GM21528 (cell line): ENCODE data around the gene SPACA6.

Source experiments
- ATAC-seq: cut with Tn5 transposase; IDR thresholded peaks from one replicate; pipeline ENCODE4 v1.9.1; 2021; ENCODE audit warnings: mild to moderate bottlenecking, moderate library complexity; ENCODE audit not compliant: unreplicated experiment, low FRiP score

The SPACA6 gene

GRCh38 chr19:51688671-51689571, 4.2 kb upstream of the SPACA6 start:
- ATAC-seq = no peak

- ATAC-seq = no peak
Measured at GRCh38 chr19:51689751-51690453, 3.2 kb upstream of the SPACA6 start.

GRCh38 chr19:51690454-51691073, 2.6 kb upstream of the SPACA6 start:
- no peak for ATAC-seq

- no peak for ATAC-seq
Measured at GRCh38 chr19:51691074-51691583, 2.0 kb upstream of the SPACA6 start.

GRCh38 chr19:51691584-51692428, 1.3 kb upstream of the SPACA6 start:
- ATAC-seq = no peak

GRCh38 chr19:51692468-51692867, 662 bp upstream of the SPACA6 start:
- no peak for ATAC-seq

GRCh38 chr19:51693819-51694218, 689 bp downstream of the SPACA6 start:
- no peak for ATAC-seq

GRCh38 chr19:51694318-51695085, 1.4 kb downstream of the SPACA6 start:
- ATAC-seq = no peak

GRCh38 chr19:51695088-51695487, 2.0 kb downstream of the SPACA6 start:
- ATAC-seq = no peak

- ATAC-seq = no peak
Measured at GRCh38 chr19:51695702-51696315, 2.7 kb downstream of the SPACA6 start.

GRCh38 chr19:51696606-51697005, 3.5 kb downstream of the SPACA6 start:
- ATAC-seq = no peak

- ATAC-seq = no peak
Measured at GRCh38 chr19:51697169-51697776, 4.1 kb downstream of the SPACA6 start.

- ATAC-seq = no peak
Measured at GRCh38 chr19:51698296-51698695, 5.2 kb downstream of the SPACA6 start.

GRCh38 chr19:51699170-51699569, 6.0 kb downstream of the SPACA6 start:
- ATAC-seq = no peak

GRCh38 chr19:51701468-51702100, 8.5 kb downstream of the SPACA6 start:
- no peak for ATAC-seq

- ATAC-seq = no peak
Measured at GRCh38 chr19:51702103-51702824, 9.1 kb downstream of the SPACA6 start.

GRCh38 chr19:51702825-51703574, 9.9 kb downstream of the SPACA6 start:
- ATAC-seq = no peak
